Ishikawa (cell line): Measurements from ENCODE around the gene DNAJB1.

Source experiments
- CREB1 ChIP-seq: IDR thresholded peaks from 2 replicates; pipeline ENCODE4 v1.6.1; 2012; ENCODE audit warnings: low read depth
- FOXM1 ChIP-seq: IDR thresholded peaks from 2 replicates; pipeline ENCODE4 v1.6.1; 2012; ENCODE audit warnings: low read depth, borderline replicate concordance
- NFIC ChIP-seq: IDR thresholded peaks from 2 replicates; pipeline ENCODE4 v1.6.1; 2012
- RAD21 ChIP-seq: IDR thresholded peaks from 2 replicates; pipeline ENCODE4 v1.6.1; 2012; ENCODE audit warnings: low read depth
- TEAD4 ChIP-seq: IDR thresholded peaks from 2 replicates; pipeline ENCODE4 v1.6.1; 2012
- USF1 ChIP-seq: IDR thresholded peaks from 2 replicates; pipeline ENCODE4 v1.6.1; 2012
- ZBTB7A ChIP-seq: IDR thresholded peaks from 2 replicates; pipeline ENCODE4 v1.6.1; 2012; ENCODE audit warnings: low read depth

GRCh38 chr19:14562660-14563589 lies 44.7 kb upstream of the DNAJB1 start:
- no peak for TF ChIP-seq NFIC
- no peak for TF ChIP-seq RAD21
- TF ChIP-seq TEAD4, result no peak
- no peak for TF ChIP-seq FOXM1
- no peak for TF ChIP-seq CREB1
- no peak for TF ChIP-seq USF1
- no peak for TF ChIP-seq ZBTB7A
